Fibroblast of mammary gland (primary cell): ENCODE measurements around the gene CNN1.

Source experiments
- DNase-seq: peaks from one replicate; pipeline ENCODE4 v3.0.0-alpha.2; 2010; ENCODE audit warnings: low read depth
- H3K4me3 ChIP-seq: 2 replicates; pipeline ENCODE4 v1.5.1; 2011; ENCODE audit warnings: low read depth, mild to moderate bottlenecking, low read length, moderate library complexity; ENCODE audit not compliant: control insufficient read depth
- TF ChIP-seq, protein P1 (sequence below): conservative IDR thresholded peaks from 2 replicates; pipeline ENCODE4 v1.5.1; 2011; ENCODE audit warnings: low read depth, low read length, inconsistent platforms; ENCODE audit not compliant: control insufficient read depth, insufficient read depth

Gene CNN1

DNA sequence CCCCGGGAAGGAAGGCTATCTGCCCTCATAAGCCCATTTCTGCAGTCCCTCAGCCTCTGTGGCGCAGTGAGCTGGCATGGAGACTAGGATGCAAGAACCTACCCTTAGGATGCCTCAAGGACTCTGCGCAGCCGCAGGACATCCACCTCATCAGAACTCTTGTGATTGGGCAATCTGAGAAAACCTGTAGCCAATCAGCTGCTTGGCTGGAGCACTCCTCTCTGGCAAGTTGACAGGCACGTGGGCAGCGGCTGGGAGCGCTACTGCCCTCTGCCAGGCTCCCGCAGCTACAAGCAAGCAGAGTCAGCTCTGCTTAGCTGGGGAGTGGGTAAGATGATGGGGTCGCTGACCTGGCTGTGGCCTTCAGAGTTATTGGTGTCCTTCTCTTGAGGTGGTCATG is 8.2 kb upstream of the CNN1 start:
- H3K4me3 ChIP-seq = no peak overlapping the region
- peak; percentile 90 for DNase-seq
- TF ChIP-seq, protein P1, sequence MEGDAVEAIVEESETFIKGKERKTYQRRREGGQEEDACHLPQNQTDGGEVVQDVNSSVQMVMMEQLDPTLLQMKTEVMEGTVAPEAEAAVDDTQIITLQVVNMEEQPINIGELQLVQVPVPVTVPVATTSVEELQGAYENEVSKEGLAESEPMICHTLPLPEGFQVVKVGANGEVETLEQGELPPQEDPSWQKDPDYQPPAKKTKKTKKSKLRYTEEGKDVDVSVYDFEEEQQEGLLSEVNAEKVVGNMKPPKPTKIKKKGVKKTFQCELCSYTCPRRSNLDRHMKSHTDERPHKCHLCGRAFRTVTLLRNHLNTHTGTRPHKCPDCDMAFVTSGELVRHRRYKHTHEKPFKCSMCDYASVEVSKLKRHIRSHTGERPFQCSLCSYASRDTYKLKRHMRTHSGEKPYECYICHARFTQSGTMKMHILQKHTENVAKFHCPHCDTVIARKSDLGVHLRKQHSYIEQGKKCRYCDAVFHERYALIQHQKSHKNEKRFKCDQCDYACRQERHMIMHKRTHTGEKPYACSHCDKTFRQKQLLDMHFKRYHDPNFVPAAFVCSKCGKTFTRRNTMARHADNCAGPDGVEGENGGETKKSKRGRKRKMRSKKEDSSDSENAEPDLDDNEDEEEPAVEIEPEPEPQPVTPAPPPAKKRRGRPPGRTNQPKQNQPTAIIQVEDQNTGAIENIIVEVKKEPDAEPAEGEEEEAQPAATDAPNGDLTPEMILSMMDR = peak; percentile 31

DNA sequence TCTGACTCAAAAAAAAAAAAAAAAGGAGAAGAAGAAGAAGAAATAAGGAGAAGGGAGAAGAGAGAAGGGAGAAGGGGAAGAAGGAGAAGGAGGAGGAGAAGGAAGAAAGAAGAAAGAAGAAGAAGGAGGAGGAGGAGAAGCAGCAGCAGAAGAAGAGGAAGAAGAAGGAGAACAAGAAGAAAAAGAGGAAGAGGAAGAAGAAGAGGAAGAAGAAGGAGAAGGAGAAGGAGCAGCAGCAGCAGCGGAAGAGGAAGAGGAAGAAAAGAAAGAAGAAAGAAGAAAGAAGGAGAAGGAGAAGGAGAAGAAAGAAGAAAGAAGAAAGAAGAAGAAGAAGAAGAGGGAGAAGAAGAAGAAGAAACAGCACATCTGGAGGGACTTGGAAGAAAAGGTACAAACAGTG is 4.1 kb upstream of the CNN1 start:
- TF ChIP-seq, protein P1 = no peak
- H3K4me3 ChIP-seq = no peak overlapping the region
- no peak for DNase-seq

DNA sequence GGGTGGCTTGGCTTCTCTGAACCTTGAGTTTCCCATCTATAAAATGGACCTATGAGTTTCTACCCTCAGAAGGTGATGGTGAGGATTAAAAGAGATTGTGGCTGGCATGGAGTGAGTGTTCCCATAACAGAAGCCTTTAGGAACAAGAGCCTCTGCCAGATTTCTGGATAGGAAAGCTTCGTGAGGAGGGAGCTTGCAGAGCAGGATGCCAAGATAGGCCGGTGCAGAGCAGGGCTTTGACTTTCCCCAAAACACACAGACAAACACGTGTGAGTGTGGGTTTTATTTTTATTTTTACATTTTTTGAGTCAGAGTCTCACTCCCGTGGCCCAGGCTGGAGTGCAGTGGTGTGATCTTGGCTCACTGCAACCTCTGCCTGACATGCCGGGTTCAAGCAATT is 3.7 kb upstream of the CNN1 start:
- no peak overlapping the region for H3K4me3 ChIP-seq
- TF ChIP-seq, protein P1 = no peak
- no peak for DNase-seq

DNA sequence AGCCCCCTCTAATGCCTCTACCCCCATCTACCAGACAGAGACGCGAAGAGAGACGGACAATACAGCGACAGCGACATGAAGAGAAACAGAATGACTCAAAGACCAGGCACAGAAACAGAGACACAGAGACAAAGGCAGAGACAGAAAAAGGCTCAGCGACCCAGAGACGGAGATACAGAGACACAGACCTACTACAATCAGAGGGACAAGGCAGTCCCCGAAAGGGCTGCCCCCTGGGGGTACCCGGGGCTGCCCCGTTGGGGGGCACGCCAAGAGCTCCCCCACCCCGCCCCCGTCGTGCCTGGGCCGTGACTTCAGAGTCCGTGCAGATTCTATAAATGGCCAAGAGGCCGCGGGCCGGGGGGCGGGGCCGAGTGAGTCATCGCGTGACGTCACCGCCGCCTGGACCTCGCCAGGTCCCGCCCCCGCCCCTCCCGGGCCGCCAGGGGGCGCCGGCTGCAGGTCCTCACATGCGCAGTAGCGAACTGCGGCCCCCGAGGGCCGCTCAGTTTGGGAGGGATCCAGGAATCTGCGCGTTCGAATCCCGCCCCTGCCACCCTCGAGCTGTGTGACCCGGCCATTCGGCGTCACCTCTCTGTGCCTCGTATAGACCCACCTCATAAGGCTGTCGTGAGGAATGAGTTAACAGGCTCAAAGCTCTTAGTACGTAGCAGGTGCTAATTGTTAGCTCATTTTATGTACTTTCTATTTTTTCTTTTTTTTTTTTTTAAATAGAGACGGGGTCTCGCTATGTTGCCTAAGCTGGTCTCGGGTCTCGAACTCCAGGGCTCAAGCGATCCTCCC is 2.7 kb upstream of the CNN1 start:
- peak overlapping the region; percentile 33 for H3K4me3 ChIP-seq
- TF ChIP-seq, protein P1 = peak; percentile 55
- DNase-seq = peak; percentile 81

DNA sequence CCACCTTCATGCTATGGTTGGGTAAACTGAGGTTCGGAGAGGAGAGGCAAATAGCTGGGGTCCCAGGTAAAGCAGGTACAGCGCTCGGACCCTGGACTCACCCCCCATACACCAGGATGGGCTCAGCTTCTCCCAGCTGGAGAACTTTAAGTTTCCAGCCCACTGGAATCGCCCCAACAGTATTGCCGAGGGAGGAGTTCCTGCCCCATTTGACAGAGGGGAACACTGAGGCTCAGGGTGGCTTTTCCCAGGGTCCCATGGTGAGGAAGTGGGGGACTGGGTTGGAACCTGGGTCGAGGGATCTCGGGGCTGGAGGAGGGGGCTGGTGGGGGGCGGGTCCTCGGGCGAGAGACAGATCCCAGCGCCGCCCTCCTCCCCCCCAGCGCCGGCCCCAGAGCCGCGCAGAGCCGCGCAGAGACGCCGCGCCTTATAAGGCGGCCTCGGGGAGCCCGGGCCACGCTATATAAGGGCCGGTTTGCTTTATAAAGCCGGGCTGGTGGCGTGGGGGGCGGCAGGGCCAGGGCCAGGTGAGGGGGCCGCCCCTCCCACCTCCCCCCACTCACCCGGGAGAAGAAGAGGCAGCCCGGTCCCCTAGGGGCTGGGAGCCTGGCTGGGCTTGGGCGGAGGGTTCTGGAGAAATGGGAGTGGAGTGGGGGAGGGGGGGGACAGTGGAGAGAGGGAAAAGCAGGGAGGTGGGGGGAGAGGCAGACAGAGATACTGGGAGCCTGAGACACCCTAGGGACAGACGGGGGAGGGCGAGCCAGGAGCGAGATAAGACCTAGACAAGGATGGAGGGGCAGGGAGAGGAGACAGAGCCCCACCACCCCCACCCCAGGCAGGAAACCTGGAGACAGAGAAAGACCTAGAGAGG is 1.1 kb downstream of the CNN1 start:
- TF ChIP-seq, protein P1 = no peak
- DNase-seq = no peak
- no peak overlapping the region for H3K4me3 ChIP-seq

DNA sequence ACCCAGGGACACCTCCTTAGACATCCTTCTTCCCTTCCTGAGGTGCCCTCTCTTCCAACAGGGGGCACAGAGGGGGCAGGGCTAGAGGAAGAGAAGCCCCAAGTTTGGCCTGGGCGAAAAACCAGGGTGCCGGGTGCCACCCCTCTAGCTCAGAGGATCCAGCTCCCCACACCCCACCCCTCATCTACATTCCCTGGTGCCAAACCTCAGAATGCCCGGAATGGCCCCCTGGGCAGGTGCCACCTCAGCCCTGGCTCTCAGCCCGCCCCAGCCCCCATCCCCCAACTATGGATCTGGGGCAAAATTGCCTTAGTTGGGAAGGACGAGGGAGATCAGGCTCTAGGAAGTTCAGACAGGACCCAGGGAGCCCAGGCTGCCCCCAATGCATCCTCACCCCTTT is 2.0 kb downstream of the CNN1 start:
- TF ChIP-seq, protein P1 = no peak
- no peak overlapping the region for H3K4me3 ChIP-seq

More for the DNA sequence above, 2.0 kb downstream of the CNN1 start:
- no peak for DNase-seq
